Measurements from ENCODE around the gene HOMEZ. TPM values are rescaled to one million over a fixed set of nuclear protein-coding genes. Genes with fewer than 3 reads are reported as not detected.

The HOMEZ gene
- total and polyA plus RNA-seq, 10 of the 15 experiments (the other 5 are each of a cell fraction or from before 2014, with no cell fraction given): 2.6 to 19.3 (median 13.0) TPM

DNA sequence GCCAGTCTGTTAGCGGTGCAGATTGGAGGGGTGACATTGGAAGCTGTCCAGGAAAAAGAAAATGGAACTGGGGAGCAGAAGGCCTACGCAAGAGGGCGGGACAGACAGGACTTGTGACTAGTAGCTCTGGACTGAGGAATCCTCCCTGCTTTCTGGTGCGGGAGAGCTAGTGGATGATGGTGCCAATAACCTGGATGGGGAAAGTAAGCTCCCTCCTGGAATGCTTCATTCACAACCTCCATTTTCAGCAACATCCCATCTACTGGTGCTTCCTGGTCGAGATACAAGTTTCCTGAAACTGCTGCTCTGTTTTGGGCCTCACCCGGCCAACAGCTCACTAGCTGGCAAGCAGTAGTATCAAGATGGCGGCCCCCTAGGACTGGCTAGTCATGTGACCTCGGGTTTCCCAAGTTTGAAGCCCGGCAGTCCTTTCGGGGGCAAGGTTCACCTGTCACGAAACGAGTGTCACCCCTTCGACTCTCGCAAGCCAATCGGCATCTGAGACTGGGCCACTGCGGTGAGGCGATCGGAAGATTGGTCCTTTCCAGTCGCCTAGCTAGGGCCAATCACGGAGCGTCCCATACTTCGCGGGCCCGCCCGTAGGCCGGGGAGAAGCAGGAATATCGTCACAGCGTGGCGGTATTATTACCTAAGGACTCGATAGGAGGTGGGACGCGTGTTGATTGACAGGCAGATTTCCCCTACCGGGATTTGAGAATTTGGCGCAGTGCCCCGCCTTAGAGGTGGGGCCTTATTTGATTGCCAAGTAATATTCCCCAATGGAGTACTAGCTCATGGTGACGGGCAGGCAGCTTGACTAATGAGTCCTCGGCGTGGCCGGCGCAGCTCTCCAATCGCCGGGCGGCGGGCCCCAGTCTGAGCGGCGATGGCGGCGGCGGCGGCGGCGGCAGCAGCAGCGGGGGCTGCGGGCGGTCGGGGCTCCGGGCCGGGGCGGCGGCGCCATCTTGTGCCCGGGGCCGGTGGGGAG, 34.9 kb upstream of the HOMEZ start, which contains the start of gene PABPN1 (continued):
- TF ChIP-seq ZBTB4 (CRISPR knock-in tag; IDR thresholded peaks at IDR 0.05) (no peak), CEBPB (IDR thresholded peaks at IDR 0.05; ENCODE audit: borderline replicate concordance in 1 of 2, low read depth in 2 of 2, low read length in 2 of 2) (no peak), IRF5 (IDR thresholded peaks at IDR 0.05; ENCODE audit: borderline replicate concordance) (no peak), TCF7 (IDR thresholded peaks at IDR 0.05; ENCODE audit: borderline replicate concordance) (no peak), TAF1 (IDR thresholded peaks at IDR 0.05; ENCODE audit: borderline replicate concordance, low read depth, low read length) (peak; percentile 76; the same call in 1 of the 2 replicates), TBL1XR1 (IDR thresholded peaks at IDR 0.05; ENCODE audit: low read depth, low read length) (no peak; the same call in 1 of the 2 replicates), PAX5 (IDR thresholded peaks at IDR 0.05; ENCODE audit: borderline replicate concordance, low read depth, low read length) (no peak; the same call in 1 of the 2 replicates), TCF12 (IDR thresholded peaks at IDR 0.05; ENCODE audit: low read depth, low read length) (no peak), ZNF217 (IDR thresholded peaks at IDR 0.05) (no peak), ATF3 (IDR thresholded peaks at IDR 0.05; ENCODE audit: borderline replicate concordance, extremely low read depth, low read depth, low read length) (no peak), SMAD5 (IDR thresholded peaks at IDR 0.05; ENCODE audit: low read depth) (peak; percentile 73; the same call in 1 of the 2 replicates), POU2F2 (IDR thresholded peaks at IDR 0.05; ENCODE audit: borderline replicate concordance, low read depth, low read length) (peak; percentile 57; the same call in 2 of the 3 replicates)
- TF ChIP-seq, protein P1, sequence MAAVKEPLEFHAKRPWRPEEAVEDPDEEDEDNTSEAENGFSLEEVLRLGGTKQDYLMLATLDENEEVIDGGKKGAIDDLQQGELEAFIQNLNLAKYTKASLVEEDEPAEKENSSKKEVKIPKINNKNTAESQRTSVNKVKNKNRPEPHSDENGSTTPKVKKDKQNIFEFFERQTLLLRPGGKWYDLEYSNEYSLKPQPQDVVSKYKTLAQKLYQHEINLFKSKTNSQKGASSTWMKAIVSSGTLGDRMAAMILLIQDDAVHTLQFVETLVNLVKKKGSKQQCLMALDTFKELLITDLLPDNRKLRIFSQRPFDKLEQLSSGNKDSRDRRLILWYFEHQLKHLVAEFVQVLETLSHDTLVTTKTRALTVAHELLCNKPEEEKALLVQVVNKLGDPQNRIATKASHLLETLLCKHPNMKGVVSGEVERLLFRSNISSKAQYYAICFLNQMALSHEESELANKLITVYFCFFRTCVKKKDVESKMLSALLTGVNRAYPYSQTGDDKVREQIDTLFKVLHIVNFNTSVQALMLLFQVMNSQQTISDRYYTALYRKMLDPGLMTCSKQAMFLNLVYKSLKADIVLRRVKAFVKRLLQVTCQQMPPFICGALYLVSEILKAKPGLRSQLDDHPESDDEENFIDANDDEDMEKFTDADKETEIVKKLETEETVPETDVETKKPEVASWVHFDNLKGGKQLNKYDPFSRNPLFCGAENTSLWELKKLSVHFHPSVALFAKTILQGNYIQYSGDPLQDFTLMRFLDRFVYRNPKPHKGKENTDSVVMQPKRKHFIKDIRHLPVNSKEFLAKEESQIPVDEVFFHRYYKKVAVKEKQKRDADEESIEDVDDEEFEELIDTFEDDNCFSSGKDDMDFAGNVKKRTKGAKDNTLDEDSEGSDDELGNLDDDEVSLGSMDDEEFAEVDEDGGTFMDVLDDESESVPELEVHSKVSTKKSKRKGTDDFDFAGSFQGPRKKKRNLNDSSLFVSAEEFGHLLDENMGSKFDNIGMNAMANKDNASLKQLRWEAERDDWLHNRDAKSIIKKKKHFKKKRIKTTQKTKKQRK (IDR thresholded peaks at IDR 0.05; ENCODE audit: low read depth, low read length): peak; percentile 98
- TF ChIP-seq, protein P2, sequence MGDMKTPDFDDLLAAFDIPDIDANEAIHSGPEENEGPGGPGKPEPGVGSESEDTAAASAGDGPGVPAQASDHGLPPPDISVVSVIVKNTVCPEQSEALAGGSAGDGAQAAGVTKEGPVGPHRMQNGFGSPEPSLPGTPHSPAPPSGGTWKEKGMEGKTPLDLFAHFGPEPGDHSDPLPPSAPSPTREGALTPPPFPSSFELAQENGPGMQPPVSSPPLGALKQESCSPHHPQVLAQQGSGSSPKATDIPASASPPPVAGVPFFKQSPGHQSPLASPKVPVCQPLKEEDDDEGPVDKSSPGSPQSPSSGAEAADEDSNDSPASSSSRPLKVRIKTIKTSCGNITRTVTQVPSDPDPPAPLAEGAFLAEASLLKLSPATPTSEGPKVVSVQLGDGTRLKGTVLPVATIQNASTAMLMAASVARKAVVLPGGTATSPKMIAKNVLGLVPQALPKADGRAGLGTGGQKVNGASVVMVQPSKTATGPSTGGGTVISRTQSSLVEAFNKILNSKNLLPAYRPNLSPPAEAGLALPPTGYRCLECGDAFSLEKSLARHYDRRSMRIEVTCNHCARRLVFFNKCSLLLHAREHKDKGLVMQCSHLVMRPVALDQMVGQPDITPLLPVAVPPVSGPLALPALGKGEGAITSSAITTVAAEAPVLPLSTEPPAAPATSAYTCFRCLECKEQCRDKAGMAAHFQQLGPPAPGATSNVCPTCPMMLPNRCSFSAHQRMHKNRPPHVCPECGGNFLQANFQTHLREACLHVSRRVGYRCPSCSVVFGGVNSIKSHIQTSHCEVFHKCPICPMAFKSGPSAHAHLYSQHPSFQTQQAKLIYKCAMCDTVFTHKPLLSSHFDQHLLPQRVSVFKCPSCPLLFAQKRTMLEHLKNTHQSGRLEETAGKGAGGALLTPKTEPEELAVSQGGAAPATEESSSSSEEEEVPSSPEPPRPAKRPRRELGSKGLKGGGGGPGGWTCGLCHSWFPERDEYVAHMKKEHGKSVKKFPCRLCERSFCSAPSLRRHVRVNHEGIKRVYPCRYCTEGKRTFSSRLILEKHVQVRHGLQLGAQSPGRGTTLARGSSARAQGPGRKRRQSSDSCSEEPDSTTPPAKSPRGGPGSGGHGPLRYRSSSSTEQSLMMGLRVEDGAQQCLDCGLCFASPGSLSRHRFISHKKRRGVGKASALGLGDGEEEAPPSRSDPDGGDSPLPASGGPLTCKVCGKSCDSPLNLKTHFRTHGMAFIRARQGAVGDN (IDR thresholded peaks at IDR 0.05): peak; percentile 91

Data from GM12878 (cell line).